Gastroesophageal sphincter (tissue), 4 donors: ENCODE measurements around the gene KIAA1217. TPM values are rescaled to one million over a fixed set of nuclear protein-coding genes. Genes with fewer than 3 reads are reported as not detected.

ENCODE experiments used
- ATAC-seq: fragments of 150-250 bp; one replicate; pipeline ENCODE4 v1.9.1; 2016; ENCODE audit warnings: mild to moderate bottlenecking, moderate library complexity
- H3K27ac ChIP-seq, 4 donors: fragments of 200-600 bp; sonication (generic) in 3 of 4; 1 replicate in 3 of 4; 2 replicates in 1 of 4; pipeline ENCODE4 v1.5.1; 2016 to 2019
- H3K27me3 ChIP-seq: fragments of 200-600 bp; sonication (generic); one replicate; pipeline ENCODE4 v1.5.1; 2019
- H3K36me3 ChIP-seq, 2 donors: fragments of 200-600 bp; sonication (generic); one replicate each; pipeline ENCODE4 v1.5.1; 2019; ENCODE audit warnings: control low read depth in 1 of 2
- H3K4me1 ChIP-seq, 3 donors: fragments of 200-600 bp; sonication (generic); 1 replicate in 2 of 3; 2 replicates in 1 of 3; pipeline ENCODE4 v1.5.1; 2016 to 2019; ENCODE audit warnings: control low read depth in 2 of 3
- H3K4me3 ChIP-seq, 2 donors: fragments of 200-600 bp; sonication (generic); one replicate each; pipeline ENCODE4 v1.5.1; 2019; ENCODE audit warnings: mild to moderate bottlenecking in 1 of 2, moderate library complexity in 1 of 2
- H3K9me3 ChIP-seq, 3 donors: fragments of 200-600 bp; sonication (generic); one replicate each; pipeline ENCODE4 v1.5.1; 2017 to 2019; ENCODE audit warnings: control low read depth in 2 of 3
- CTCF ChIP-seq, 4 experiments: fragments of 200-600 bp in 2 of 4; fragments of 450-650 bp in 2 of 4; sonication (generic) in 1 of 4; IDR thresholded peaks; one replicate each; pipeline ENCODE4 v1.5.1; 2017 to 2019; ENCODE audit warnings: antibody characterized with exemption in 4 of 4, mild to moderate bottlenecking in 2 of 4, moderate library complexity in 2 of 4
- EP300 ChIP-seq: sonication (generic); formaldehyde crosslinking; IDR thresholded peaks from one replicate; pipeline ENCODE4 v1.6.1; 2017; ENCODE audit warnings: antibody characterized with exemption, mild to moderate bottlenecking
- POLR2A ChIP-seq, 2 donors: fragments of 450-650 bp; IDR thresholded peaks; one replicate each; pipeline ENCODE4 v1.6.1; 2017; ENCODE audit warnings: antibody characterized with exemption in 2 of 2, mild to moderate bottlenecking in 2 of 2, moderate library complexity in 1 of 2
- POLR2AphosphoS5 ChIP-seq: sonication (generic); formaldehyde crosslinking; IDR thresholded peaks from one replicate; pipeline ENCODE4 v1.6.1; 2017; ENCODE audit warnings: antibody characterized with exemption
- WGBS, 2 donors: methylation state at CpG; one replicate each; pipeline ENCODE4 v1.1.5; 2018; ENCODE audit warnings: low coverage in 1 of 2; 5-methylcytosine and 5-hydroxymethylcytosine counted together
- total RNA-seq, 4 donors: library from RNA; depleted of rRNA; stranded (reverse); fragments of >200 nt; gene quantifications; one replicate each; pipeline ENCODE4 v1.1.0, GENCODE V29; 2016

KIAA1217 gene
- total RNA-seq, 4 donors from 2014 or later = 9.7 to 15.3 (median 12.7) TPM

- Histone ChIP-seq H3K36me3 (peaks cover 0 to 37% of the 10 kb centered on the region in 2 donors), H3K27me3 (no peaks in the 10 kb centered on the region), H3K4me3 (no peak overlapping the region), H3K27ac (no peak overlapping the region), H3K4me1 (no peaks in the 10 kb centered on the region), H3K9me3 (no peaks in the 10 kb centered on the region)
- WGBS, 2 donors = 83 to 86% methylated on average over 1 of the region's 1 CpG
- TF ChIP-seq EP300 = no peak
- no peak for TF ChIP-seq POLR2AphosphoS5
- TF ChIP-seq POLR2A (IDR thresholded peaks at IDR 0.05) = no peak
- no peak for TF ChIP-seq CTCF (IDR thresholded peaks at IDR 0.05)
- ATAC-seq = no peak
These were observed 226.4 kb downstream of the KIAA1217 start for GRCh38 chr10:24435374-24435773.

GRCh38 chr10:24437302-24437701, 228.4 kb downstream of the KIAA1217 start:
- WGBS, 2 donors = 90 to 94% methylated on average over 2 to 4 of the region's 5 CpGs

GRCh38 chr10:24438800-24439199, 229.9 kb downstream of the KIAA1217 start:
- no peak for TF ChIP-seq CTCF (IDR thresholded peaks at IDR 0.05)
- no peak for TF ChIP-seq POLR2A (IDR thresholded peaks at IDR 0.05)
- no peak for TF ChIP-seq EP300
- no peak for TF ChIP-seq POLR2AphosphoS5
- H3K27me3 ChIP-seq = no peaks in the 10 kb centered on the region
- no peak for ATAC-seq
- no peaks in the 10 kb centered on the region for H3K4me1 ChIP-seq
- H3K9me3 ChIP-seq = no peaks in the 10 kb centered on the region
- no peak overlapping the region for H3K4me3 ChIP-seq
- H3K36me3 ChIP-seq = peaks cover 0 to 32% of the 10 kb centered on the region in 2 donors
- H3K27ac ChIP-seq = no peak overlapping the region
- 73% methylated on average over 1 of the region's 1 CpG; no CpG with 5 or more reads in 1 of the 2 donors for WGBS, 2 donors

More at GRCh38 chr10:24437302-24437701, 228.4 kb downstream of the KIAA1217 start:
- no peak for TF ChIP-seq CTCF (IDR thresholded peaks at IDR 0.05)
- Histone ChIP-seq H3K9me3 (no peaks in the 10 kb centered on the region), H3K27ac (no peak overlapping the region), H3K27me3 (no peaks in the 10 kb centered on the region), H3K36me3 (peaks cover 0 to 42% of the 10 kb centered on the region in 2 donors), H3K4me1 (no peaks in the 10 kb centered on the region), H3K4me3 (no peak overlapping the region)
- no peak for ATAC-seq

- ATAC-seq = no peak
- Histone ChIP-seq H3K27ac (no peak overlapping the region), H3K4me3 (no peak overlapping the region), H3K27me3 (no peaks in the 10 kb centered on the region), H3K4me1 (no peaks in the 10 kb centered on the region), H3K36me3 (peaks cover 0 to 28% of the 10 kb centered on the region in 2 donors), H3K9me3 (no peaks in the 10 kb centered on the region)
- 64 to 83% methylated on average over 4 of the region's 4 CpGs for WGBS, 2 donors
- no peak for TF ChIP-seq POLR2A (IDR thresholded peaks at IDR 0.05)
- TF ChIP-seq EP300 = no peak
- TF ChIP-seq CTCF (IDR thresholded peaks at IDR 0.05) = no peak
- no peak for TF ChIP-seq POLR2AphosphoS5
These were observed 231.0 kb downstream of the KIAA1217 start for GRCh38 chr10:24439935-24440334.

GRCh38 chr10:24440817-24441797, 232.2 kb downstream of the KIAA1217 start:
- Histone ChIP-seq H3K36me3 (peaks cover 0 to 23% of the 10 kb centered on the region in 2 donors), H3K4me1 (no peaks in the 10 kb centered on the region), H3K9me3 (no peaks in the 10 kb centered on the region), H3K27me3 (no peaks in the 10 kb centered on the region), H3K4me3 (no peak overlapping the region), H3K27ac (no peak overlapping the region)
- TF ChIP-seq EP300 (no peak), CTCF (IDR thresholded peaks at IDR 0.05) (no peak), POLR2A (IDR thresholded peaks at IDR 0.05) (no peak), POLR2AphosphoS5 (no peak)
- 87 to 89% methylated on average over 9 of the region's 13 CpGs for WGBS, 2 donors
- no peak for ATAC-seq
